ENCODE measurements around the gene FBXO48. TPM values are rescaled to one million over a fixed set of nuclear protein-coding genes. Genes with fewer than 3 reads are reported as not detected.

The FBXO48 gene
- total RNA-seq, 2 donors from 2014 or later: 3.2 to 3.7 TPM

DNA sequence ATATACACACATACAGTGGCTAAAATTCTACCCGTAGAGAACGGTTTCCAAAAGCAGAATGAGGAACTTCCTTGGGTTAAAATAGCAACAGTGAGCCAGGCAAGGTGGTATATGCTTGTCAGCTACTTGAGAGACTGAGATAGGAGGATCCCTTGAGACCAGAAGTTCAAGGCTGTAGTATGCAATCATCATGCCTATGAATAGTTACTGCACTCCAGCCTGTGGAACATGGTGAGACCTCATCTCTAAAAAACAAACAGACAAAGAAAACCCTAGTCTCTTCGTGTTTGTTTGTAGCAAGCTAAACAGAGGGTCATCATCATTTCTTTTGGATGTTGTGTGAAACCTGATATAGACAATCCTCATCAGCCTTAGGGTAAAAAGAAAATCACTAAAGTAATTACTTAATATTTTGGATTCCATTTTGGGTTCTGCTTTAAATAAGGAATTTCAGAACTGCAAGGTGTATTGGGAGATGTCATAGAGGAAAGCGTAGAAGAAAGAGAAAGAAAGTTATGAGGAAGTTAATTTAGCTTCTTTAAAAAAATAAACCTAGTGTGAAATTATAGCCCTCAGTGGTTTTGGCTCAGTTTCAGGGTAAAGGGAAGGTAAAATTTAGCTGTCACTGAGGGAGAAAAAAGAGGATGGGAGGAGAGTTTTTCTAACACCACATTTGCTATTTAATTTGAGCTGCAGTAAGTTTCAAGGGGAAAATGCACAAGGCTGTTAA, 55.5 kb downstream of the FBXO48 start:
- Mint-ChIP-seq H3K4me1 (ENCODE audit: low read depth) (peaks cover 7% of the 10 kb centered on the region), H3K9me3 (peaks cover 7 to 8% of the 10 kb centered on the region in 2 donors), H3K27ac (no peak overlapping the region), H3K36me3 (ENCODE audit: insufficient read depth in 2 of 2) (peaks cover 4 to 7% of the 10 kb centered on the region in 2 donors), H3K27me3 (ENCODE audit: low read depth) (peaks cover 17% of the 10 kb centered on the region), H3K4me3 (peak overlapping the region in 1 of 2 donors; percentile 7)
- no peak for ATAC-seq (replicated peaks in 1 of 2)
- no peak for DNase-seq

Other genes with a start within 250 kb of the FBXO48 start
- gene PPP3R1, start 214.8 kb downstream of the FBXO48 start, total RNA-seq: 10 to 100 TPM; 81.1 to 83.8 TPM
- gene CNRIP1, start 147.3 kb downstream of the FBXO48 start, total RNA-seq: not detected
- gene PLEK, start 102.0 kb downstream of the FBXO48 start, total RNA-seq: 1 to 10 TPM; 2.4 to 5.6 TPM
- 1 to 10 TPM; 5.5 to 5.7 TPM for gene APLF, start 291 bp upstream of the FBXO48 start, total RNA-seq
- gene PROKR1, start 176.3 kb upstream of the FBXO48 start, total RNA-seq: not detected

Data from activated T-cell treated with anti-CD3 and anti-CD28 coated beads, Interleukin-2, amount 50 U/mL, for 72 hours (primary cell).